HL-60/S4 treated with phorbol 12-myristate 13-acetate at 8.2 ng/mL for 4 days and 3 days (cell line): ENCODE results near the gene SLCO3A1.

Source experiments
- in situ Hi-C: fragments of 300-500 bp; cut with MboI; formaldehyde crosslinking; loops from 2 replicates; pipeline ENCODE4 v1.15.0; 2022; ENCODE audit warnings: low sequenced_read_pairs

Gene SLCO3A1

DNA sequence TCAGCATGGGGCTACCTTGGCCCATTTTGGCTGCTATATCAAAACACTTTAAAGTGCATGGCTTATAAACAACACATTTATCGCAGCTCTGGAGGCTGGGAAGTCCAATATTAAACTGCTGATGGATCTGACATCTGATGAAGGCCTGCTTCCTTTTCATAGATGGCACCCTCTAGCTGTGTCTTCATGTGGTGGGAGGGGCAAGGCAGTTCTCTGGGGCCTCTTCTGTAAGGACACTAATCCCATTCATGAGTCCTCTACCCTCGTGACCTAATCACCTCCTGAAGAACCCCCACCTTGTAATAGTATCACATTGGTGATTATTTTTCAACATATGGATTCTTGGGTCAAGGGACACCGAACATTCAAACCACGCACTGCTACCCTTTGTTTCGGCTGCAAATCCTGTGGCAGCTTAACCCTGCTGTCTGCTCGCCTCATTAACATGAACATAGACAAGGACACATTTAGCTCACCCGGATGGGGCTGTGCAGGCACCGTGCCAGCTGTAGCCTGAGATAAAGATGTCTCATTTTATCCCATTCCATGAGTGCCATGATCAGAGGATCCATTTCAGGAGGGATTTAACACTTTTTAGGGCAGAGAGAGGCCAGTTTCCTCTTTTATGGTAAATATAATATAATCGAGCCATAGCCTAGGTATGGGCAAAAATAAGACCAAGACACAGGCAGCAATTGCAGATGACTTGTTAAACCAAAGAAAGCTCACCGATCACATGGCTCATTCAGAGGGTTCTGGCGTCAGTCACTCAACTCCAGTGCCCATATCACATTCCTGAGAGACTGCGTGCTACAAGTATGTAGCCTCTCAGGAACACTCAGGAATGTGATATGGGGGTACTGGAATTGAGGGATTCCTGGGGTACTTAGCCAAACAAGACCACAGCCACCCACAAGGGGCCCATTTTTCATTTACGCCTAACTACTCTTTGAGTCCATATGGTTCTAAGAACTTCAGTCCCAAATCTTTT lies 289.0 kb downstream of the SLCO3A1 start:
- in situ Hi-C loops: no loop called here

DNA sequence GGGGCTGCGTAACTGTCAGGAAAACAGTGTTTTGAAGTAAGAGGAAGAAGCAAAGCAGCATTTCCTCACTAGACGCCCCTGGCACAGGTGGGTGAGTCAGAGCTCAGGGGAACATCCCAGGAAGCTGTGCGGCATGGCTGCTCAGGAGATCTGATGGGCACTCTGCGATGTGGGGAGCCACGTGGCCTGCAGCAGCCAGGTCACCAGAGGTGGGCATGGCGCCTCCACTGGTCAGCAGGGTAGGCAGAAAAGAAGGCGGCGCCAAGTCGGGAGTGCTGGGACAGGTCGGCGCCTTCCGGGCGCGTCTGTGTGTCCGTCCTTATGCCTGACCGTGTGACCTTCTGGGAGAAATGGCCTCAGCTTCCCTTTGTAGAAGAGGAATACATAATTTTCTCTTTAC lies 290.3 kb downstream of the SLCO3A1 start:
- in situ Hi-C loops: no loop called here

DNA sequence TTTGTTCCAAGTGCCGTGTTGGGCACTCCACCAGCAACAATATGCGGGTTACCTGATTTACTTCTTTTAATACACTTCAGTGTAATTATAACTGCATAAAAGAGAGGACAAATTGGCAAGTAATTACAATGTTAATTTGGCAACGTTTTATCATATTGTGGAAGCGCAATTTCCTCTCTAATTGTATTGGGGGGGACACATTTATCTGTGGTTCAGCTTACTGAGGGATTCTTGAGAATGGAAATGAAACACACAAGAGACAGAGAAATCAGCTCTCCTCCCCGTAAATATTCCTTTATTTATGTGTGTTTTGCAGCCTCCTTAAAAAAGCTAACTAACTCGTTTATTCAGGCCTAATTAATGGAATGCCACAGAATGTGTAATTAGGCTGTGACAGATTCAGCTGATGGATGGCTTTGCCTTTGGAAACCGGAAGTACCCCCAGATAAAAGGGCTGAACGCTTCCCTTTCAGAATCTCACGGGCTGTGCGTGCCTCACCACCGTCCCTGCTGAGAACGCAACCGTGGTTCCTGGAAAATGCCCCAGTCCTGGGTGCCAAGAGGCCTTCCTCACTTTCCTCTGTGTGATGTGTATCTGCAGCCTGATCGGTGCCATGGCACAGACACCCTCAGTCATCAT lies 293.1 kb downstream of the SLCO3A1 start:
- in situ Hi-C loops: no loop called here

DNA sequence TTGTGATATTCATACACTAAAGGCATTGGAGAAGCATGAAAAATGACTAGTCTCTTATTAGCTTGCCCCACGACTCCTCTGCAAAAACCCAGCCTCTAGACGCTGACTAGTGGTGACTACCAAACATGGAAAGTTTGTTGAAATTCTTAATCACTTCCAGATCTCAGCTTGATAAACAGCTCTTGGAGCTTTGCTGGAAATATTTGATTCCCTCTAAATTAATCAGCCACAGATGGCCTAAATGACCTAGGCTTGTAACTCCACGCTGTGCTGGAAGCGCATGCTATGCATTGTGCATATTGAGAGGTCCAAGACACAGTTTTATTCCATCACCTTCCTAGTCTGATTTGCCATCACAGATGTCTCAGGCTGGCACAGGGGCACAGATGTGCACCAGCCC lies 295.5 kb downstream of the SLCO3A1 start:
- in situ Hi-C loops: no loop called here

DNA sequence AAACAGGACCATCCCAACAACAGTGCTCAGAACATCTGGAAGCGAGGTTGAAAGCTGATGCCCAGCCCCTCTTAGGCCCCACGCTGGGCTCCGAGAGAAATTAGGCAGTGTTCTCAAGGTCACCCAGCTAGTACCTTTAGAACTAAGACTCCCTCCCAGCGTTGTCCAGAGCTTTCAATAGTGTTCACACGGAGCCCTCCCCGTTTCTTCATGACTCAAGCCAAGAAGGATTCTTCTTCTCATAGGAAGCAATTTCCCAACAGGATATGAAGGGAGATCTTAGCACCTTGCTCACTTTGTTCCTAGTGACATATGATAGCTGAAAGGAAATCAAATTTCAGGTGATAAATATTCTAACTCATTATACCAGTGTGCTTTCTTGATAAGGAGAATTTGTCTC lies 296.0 kb downstream of the SLCO3A1 start:
- in situ Hi-C loops: no loop called here

DNA sequence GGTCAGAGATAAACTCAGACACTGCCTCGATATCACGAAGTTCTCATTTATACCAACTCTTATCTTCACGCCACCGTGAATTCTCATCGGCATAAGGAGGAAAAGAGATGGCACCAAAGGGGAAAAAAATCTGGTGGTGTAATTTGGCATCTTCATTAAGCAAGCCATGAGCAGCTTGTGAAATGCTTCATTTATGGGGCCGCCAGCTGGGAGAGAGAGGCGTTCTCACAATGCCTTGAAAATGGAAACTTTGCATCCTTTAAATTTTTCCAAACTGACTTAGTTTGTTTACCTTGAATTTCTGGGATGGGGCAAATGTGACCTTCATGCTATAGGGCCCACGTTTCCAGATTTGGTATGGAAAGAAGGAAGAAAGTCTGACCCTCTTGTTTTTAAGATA lies 297.7 kb downstream of the SLCO3A1 start:
- in situ Hi-C loops: no loop called here

DNA sequence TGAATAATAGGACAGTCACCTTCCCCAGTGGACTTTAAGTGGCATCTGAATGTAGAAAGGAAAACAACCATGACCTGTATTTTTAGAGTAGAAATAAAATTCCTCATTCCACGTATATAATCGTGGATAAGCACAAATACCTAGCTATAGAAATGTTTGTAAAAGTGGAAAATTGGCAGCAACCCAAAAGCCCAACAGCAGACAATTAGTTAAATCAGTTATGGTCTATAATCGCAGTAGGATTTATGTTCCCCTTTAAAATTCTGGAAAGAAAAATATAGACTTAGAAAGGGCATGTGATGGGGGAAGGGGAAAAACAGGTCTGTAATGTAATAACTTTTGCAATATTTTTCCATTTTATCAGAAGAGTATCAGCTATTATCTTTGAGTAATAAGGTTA lies 298.2 kb downstream of the SLCO3A1 start:
- in situ Hi-C loops: no loop called here

DNA sequence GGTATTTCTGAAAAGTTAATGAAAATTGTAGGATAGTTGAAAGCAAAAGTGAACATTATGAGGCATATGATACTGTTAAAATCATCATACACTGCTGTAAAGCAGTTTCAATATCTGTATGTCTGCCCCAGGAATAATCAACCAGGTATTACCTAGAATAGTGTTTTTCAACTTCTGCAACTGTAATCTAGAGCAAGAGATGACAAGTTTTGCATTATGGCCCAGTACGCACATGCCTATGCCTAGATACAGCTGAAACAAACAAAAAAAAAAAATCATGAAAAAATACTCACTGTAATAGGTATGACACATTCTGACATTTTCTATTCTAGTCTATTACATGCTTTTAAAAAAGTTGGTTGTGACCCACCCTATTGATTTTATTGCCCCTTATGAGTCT lies 299.5 kb downstream of the SLCO3A1 start:
- in situ Hi-C loops: no loop called here

DNA sequence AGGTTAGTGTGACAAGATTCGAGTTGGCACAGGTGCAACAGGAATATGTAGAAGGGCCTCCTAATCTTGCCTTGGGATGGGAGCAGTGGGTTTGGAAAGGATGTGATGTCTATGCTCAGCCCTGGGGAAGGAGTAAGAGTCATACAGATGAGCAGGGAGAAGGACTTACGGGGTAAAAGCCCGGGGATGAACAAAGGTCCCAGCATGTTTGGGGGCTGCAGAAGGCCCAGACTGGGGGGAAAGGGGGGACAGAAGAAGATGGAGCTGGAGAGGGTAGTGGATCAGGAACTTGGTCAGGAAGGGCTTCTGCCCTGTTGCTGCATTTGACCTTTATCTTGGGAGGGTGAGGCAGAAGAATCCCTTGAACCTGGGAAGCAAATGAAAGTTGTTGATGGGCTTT lies 300.1 kb downstream of the SLCO3A1 start:
- in situ Hi-C loops: no loop called here

DNA sequence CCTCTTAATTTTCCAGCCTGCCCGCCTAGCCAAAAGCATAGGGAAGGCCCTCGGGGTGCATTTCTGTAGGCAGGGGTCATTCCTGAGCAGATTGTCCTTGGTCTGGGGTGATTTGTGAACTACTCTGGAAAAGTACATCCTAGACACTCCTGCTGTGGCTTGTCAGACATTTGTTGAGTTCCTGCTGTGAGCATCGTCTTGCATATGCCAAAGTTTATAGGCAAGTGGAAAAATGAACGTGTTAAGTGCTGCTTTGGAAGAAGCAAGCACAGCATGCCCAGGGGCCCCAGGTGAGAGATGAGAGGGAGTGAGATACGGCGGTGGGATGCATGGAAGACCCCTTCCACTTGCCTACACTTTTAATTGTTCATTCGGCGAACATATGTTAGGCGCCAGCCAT lies 302.4 kb downstream of the SLCO3A1 start:
- in situ Hi-C loops: no loop called here

DNA sequence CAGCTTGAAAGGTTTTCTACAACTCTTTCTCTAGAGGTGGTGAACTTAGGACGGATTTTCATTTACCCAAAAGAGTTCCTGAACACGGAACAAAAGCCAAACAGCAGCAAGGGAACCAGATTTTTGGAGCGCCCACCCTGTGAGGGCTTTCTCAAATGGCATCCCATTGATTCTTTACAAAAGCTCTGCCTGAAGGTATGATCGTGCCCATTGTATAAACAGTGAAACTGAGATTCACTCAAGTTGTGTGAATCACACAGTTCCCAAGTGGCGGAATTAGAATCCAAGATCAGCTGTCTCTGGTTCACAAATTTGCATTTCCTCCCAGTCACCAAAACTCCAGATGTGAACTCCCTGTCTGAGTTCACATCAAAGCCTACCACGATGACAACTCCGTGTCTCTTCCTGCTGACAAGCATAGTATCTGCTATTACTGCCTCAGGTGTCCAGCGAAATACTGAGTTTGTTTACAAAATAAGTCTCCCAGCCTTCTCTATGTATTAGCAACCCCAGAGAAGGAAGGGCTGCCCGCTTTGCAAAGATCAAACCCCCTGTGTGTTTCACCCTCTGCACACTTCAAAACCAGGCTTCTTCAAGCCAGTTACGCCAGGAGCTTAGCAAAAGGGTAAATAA lies 304.3 kb downstream of the SLCO3A1 start:
- in situ Hi-C loops: no loop called here

DNA sequence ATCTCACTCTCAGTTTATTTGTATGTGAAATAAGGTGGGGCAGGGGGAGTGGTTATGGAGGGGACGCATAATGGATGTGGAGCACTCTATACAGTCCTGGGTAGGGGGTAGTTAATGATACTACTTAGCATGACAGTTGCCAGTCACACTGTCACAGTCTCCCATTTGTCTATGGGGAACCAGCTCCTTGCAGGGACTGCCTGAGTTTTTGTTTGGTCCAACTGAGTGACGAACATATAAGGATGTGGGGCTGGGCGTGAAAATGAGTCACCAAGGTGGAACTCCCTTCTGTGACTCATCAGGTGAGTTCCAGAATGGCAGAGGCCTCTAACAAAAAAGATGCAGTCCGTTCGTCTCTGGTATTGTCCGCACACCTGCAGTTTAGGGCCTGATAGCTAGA lies 304.9 kb downstream of the SLCO3A1 start:
- in situ Hi-C loops: no loop called here

DNA sequence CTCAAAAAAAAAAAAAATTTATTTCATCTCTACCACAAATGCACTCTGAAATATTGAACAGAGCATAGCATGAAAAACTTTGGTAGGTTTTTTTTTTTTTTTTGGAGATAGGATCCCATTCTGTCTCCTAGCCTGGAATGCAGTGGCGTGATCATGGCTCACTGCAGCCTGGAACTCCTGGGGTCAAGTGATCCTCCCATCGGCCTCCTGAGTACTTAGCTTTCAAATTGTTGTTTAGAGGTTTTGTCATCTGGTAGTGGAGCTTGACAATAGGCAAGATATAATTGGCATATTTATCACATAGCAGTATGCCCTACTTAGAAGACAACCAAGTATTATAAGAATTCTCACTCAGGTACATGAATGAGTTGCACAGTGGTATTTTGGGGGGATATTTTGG lies 306.0 kb downstream of the SLCO3A1 start:
- in situ Hi-C loops: no loop called here

DNA sequence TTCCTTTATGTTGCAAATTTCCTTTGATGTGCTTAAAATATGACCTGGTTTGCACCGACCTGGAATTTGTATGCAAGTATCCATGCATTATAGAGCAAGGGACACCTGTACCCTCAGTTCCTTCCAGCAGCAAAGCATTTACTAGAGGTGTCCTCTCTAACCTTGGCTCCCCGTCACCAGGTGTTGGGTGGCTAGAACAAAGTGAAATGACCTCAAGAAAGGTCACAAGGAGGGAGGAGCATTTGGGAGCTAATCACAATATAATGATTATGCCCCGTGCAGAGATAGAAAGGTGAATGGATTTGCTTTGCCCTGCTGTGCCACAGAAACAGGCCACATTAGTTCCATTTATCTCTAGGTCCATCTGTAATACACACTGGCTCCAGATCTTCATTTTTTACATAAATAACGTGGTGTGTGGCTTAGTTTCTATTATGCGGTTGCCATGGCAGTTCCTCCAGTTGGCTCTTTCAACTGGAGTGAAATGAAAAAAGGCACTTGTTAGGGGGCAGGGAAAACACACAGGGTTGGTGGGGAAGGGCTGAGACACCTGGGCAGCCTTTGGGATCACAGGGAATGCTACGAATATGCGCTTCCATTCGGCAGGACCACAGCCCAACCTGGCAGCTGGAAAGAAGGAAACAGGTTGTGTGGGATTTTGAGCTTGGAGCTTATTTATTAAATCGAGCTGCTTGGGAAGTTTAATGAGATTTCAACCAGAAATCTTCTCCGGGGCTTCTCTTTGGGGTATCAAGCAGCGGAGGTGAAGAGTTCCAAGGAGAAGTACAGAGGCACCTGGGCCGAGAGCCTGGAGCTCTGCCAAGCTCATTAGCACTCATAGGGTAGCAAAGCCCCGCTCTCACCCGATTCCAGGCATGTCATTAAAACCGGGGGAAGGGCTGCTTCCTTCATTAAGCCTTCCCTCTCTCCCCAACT lies 306.7 kb downstream of the SLCO3A1 start:
- in situ Hi-C loops: no loop called here

DNA sequence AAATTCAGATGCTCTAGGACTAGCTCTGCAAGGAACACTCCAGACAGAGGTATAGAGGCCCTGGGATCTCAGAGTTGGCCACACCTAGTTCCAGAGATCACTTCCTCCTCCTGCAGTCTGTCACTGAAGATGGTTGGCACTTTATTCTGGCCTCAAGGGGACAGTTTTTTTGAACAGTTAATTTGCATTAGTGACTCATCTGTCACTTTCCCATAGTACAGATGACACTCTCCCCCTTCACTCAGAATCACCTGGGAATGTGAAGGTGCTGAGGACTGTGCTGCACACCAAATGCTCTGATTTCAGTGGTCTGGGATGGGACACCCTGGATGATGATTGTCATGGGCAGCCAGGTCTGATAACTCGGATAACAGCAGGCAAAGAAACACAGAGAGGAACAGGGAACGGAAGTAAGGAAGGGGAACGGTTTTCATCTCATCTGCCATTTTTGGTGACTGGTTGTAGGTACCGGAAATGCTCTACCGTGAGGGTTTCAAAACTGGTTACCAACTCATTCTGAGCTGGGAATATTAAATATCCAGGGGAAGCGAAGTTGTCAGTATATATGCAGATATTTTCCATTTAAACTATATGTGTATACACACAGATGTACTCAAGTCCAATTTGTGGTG lies 307.6 kb downstream of the SLCO3A1 start:
- in situ Hi-C loops: no loop called here

DNA sequence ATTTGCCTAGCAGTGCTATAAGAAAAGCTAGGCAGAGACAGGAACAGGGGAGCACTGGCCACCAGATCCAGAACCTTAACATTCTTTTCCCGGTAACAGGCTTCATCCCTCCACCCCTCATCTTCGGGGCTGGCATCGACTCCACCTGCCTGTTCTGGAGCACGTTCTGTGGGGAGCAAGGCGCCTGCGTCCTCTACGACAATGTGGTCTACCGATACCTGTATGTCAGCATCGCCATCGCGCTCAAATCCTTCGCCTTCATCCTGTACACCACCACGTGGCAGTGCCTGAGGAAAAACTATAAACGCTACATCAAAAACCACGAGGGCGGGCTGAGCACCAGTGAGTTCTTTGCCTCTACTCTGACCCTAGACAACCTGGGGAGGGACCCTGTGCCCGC lies 309.1 kb downstream of the SLCO3A1 start:
- in situ Hi-C loops: no loop called here

DNA sequence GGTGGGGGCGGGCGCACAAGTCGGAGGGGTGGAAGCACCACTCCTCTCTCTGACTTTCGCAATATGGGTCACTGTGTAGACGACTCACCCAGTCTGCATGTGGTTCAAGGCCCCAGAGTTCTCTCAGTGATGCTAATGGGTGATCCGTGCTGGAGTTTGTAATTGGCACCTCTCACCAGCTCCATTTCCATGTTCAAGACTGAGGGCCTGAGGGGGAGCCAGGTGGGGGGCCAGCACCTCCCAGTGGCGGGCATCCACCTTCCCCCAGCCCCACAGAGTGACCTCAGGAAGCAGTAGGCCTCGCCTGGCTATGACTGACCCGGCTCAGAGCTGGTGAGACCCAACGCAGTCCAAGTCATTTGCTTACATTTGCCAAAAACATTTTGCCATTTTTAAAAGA lies 310.1 kb downstream of the SLCO3A1 start:
- in situ Hi-C loops: no loop called here

DNA sequence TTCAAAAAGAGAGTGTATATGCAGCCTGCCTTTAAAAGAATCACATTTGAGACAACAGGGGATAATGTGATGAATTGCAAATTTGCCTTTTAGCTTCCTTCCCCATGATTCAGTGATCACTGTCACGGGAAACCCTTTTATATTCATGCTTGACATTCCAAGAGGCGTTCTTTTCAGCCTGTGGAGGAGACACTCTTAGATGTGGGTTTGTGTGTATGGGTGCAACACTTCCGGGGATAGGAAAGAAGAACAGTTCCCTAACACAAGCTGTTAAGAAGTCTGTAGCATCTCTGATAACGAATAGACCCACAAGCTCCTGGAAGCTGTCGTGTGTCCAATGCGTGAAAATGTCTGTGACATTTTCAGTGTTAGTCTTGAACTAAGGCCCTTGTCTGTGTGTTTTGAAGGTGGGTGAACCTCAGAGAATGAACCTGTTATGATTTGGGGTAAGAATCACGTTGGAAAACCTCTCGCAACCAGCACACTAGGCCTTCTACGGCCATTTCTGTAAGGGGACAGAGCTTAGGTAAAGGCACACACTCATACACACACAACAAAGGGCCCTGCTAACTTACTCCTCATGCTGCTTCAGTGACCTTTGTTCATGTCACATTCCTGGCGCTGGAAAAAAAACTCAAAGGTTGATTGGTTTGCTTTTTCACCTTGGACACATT lies 311.0 kb downstream of the SLCO3A1 start:
- in situ Hi-C loops: no loop called here

DNA sequence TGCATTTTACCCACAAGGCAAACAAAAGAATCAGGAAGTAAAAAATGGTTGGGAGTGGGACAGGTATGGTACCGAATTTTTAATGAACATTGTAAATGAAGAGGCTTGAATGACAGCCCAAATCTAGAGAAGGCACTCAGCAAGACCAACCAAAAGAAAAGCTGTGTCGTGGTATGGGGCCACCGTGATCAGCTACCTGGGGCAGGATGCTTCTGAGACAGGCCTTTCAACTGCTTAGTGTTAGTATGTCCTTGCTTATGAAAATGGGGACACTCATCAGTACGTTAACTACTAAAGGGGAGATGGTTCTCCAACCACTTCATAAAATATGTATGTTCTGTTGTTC lies 311.5 kb downstream of the SLCO3A1 start:
- in situ Hi-C loops: no loop called here

DNA sequence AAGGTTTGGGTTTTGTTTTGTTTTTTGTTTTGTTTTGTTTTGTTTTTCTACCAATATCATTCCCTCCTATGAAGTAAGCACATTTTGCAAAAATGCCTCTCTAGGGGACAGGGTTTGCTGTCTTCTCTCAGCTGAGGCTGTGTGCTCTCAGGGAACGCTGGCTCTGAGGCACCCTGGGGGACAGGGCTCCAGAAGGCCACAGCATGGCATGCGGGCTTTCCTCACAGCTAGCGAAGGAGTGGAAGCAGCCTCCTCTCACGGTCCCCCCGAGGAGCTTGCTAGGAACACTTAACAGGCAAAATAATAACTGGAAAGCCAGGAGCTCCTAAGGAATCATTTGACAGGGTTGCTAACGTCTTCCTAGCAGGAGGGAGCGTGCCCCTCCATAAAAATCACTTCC lies 312.5 kb downstream of the SLCO3A1 start:
- in situ Hi-C loops: no loop called here
